Choroid plexus epithelial cell (primary cell): ENCODE data around the gene DYNC2H1.

Experiments
- DNase-seq: peaks from one replicate; pipeline ENCODE4 v3.0.0-alpha.2; 2010; ENCODE audit warnings: low read depth
- H3K4me3 ChIP-seq: 2 replicates; pipeline ENCODE4 v1.5.1; 2011; ENCODE audit warnings: low read depth, mild to moderate bottlenecking, control low read depth, low read length, moderate library complexity
- TF ChIP-seq, protein P1 (sequence below): conservative IDR thresholded peaks from 2 replicates; pipeline ENCODE4 v1.5.1; 2011; ENCODE audit warnings: low read depth, mild to moderate bottlenecking, control low read depth, inconsistent platforms, low read length, moderate library complexity

DYNC2H1 gene

GRCh38 chr11:103076361-103076760 is 32.9 kb upstream of the DYNC2H1 start:
- TF ChIP-seq, protein P1, sequence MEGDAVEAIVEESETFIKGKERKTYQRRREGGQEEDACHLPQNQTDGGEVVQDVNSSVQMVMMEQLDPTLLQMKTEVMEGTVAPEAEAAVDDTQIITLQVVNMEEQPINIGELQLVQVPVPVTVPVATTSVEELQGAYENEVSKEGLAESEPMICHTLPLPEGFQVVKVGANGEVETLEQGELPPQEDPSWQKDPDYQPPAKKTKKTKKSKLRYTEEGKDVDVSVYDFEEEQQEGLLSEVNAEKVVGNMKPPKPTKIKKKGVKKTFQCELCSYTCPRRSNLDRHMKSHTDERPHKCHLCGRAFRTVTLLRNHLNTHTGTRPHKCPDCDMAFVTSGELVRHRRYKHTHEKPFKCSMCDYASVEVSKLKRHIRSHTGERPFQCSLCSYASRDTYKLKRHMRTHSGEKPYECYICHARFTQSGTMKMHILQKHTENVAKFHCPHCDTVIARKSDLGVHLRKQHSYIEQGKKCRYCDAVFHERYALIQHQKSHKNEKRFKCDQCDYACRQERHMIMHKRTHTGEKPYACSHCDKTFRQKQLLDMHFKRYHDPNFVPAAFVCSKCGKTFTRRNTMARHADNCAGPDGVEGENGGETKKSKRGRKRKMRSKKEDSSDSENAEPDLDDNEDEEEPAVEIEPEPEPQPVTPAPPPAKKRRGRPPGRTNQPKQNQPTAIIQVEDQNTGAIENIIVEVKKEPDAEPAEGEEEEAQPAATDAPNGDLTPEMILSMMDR, result no peak
- DNase-seq, result no peak
- no peak overlapping the region for H3K4me3 ChIP-seq

- H3K4me3 ChIP-seq, result no peak overlapping the region
- DNase-seq, result no peak
- TF ChIP-seq, protein P1, result no peak
Measured at GRCh38 chr11:103077554-103077953, 31.7 kb upstream of the DYNC2H1 start.

GRCh38 chr11:103078710-103079109 is 30.5 kb upstream of the DYNC2H1 start:
- TF ChIP-seq, protein P1, result no peak
- H3K4me3 ChIP-seq, result no peak overlapping the region
- no peak for DNase-seq

- no peak overlapping the region for H3K4me3 ChIP-seq
- TF ChIP-seq, protein P1, result no peak
- peak; percentile 39 for DNase-seq
Measured at GRCh38 chr11:103079833-103080232, 29.4 kb upstream of the DYNC2H1 start.

- TF ChIP-seq, protein P1, result no peak
- DNase-seq, result peak; percentile 65
Measured at GRCh38 chr11:103085758-103086365, 23.4 kb upstream of the DYNC2H1 start.

DNA sequence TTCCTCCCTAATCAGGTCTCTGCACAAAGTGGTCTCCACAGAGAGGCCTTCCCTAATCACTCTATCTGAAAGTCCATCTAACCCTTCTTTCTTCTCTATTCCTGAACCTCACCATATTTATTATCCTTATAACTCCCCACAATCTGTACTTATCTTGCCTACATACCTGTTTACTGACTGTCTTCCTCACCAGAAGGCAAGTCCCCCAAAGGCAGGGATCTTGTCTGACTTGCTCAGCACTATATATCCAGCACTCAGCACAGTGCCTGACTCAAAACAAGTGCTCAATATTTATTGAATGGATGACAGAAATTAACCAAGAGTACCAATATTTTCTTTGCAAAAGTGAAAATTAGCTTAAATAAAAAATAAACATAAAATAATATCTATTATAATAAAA is 22.8 kb upstream of the DYNC2H1 start:
- DNase-seq, result peak; percentile 37
- TF ChIP-seq, protein P1, result no peak
- no peak overlapping the region for H3K4me3 ChIP-seq

More at GRCh38 chr11:103085758-103086365, 23.4 kb upstream of the DYNC2H1 start:
- H3K4me3 ChIP-seq, result no peak overlapping the region

DNA sequence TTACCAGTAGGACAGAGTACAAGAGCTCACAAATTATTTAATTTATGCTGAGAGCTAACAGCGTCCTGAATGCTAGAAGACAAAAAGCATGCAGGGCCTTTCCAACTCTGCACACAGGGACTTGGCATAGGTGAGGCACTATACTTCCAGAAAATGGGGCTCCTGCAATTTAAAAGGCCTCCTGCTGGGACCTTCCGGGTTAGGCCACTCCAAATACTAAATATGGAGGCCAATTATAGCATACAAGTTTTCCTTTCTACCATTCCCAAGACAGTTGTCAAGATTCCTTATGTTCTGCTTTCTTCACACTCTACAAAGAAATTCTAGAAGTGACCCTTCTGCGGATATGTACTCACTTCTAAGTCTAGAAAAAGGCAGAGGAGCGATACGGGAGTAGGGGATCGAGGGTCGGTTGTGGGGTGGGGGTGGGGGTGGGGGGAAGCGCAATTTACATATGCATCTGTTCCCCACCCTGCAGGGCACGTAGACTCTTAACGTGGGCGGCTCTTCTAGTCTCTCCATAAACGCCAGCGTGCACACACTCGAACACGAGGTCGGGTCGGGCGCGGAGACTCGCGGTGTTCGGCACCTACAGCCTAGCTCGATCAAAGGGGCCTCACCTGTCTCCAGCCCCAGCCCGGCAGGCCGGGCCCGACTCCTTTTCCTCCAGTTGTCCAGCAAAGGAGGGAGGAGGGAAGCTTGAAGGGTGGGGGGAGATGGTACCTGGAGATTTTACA is 18.0 kb upstream of the DYNC2H1 start:
- TF ChIP-seq, protein P1, result no peak
- H3K4me3 ChIP-seq, result peak overlapping the region; percentile 91
- peak; percentile 48 for DNase-seq
